ENCODE measurements around the gene TUT4.

GRCh38 chr1:52574594-52574993 is 21.7 kb upstream of the TUT4 start:
- no peak for TF ChIP-seq EZH2phosphoT487 (IDR thresholded peaks at IDR 0.05; ENCODE audit: insufficient read depth, low read depth)
- TF ChIP-seq EZH2 (IDR thresholded peaks at IDR 0.05; ENCODE audit: insufficient read depth, poor library complexity, severe bottlenecking), result no peak
